ENCODE data around the gene MET.

- TF ChIP-seq CTCF (IDR thresholded peaks at IDR 0.05; ENCODE audit: poor library complexity, severe bottlenecking) (no peak), MXI1 (conservative IDR thresholded peaks at IDR 0.05; ENCODE audit: poor library complexity, severe bottlenecking) (no peak), REST (IDR thresholded peaks at IDR 0.05; ENCODE audit: borderline replicate concordance) (no peak), POLR2AphosphoS5 (IDR thresholded peaks at IDR 0.05) (no peak), EZH2 (IDR thresholded peaks at IDR 0.05; ENCODE audit: borderline replicate concordance, insufficient read depth, low read length, poor library complexity, severe bottlenecking) (no peak)
Measured at GRCh38 chr7:116776046-116776445, 104.0 kb downstream of the MET start.
